ENCODE results near the gene GPR42.

- TF ChIP-seq CTCF (conservative IDR thresholded peaks at IDR 0.05; ENCODE audit: low read depth, low read length) (no peak), EZH2 (IDR thresholded peaks at IDR 0.05; ENCODE audit: borderline replicate concordance, low read depth, low read length, poor library complexity, severe bottlenecking) (no peak)
These were observed 40.4 kb upstream of the GPR42 start for GRCh38 chr19:35330475-35330874.
